ENCODE data around the gene EVI5.

DNA sequence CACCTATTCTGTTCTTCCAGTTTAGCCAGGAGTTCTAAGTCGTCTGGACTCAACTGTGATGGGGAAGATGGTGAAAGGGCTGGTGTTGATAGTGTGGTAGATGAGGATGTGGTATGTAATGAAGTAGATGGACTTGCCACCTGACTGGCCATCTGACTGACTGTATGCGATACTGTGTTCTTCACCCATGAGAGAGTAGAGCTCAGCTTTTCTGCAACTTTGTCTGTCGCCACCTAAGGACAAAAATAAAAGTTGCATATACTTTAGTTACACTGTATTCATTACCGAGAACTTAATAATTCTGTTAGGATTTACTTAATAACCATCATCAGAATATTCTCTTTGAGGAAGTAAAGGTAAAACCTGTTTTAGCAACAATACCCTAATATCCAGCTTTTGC lies 48.5 kb downstream of the EVI5 start:
- TF ChIP-seq, protein P1, sequence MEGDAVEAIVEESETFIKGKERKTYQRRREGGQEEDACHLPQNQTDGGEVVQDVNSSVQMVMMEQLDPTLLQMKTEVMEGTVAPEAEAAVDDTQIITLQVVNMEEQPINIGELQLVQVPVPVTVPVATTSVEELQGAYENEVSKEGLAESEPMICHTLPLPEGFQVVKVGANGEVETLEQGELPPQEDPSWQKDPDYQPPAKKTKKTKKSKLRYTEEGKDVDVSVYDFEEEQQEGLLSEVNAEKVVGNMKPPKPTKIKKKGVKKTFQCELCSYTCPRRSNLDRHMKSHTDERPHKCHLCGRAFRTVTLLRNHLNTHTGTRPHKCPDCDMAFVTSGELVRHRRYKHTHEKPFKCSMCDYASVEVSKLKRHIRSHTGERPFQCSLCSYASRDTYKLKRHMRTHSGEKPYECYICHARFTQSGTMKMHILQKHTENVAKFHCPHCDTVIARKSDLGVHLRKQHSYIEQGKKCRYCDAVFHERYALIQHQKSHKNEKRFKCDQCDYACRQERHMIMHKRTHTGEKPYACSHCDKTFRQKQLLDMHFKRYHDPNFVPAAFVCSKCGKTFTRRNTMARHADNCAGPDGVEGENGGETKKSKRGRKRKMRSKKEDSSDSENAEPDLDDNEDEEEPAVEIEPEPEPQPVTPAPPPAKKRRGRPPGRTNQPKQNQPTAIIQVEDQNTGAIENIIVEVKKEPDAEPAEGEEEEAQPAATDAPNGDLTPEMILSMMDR (conservative IDR thresholded peaks at IDR 0.05; ENCODE audit: low read depth, low read length): peak; percentile 57
- no peak for TF ChIP-seq EZH2 (IDR thresholded peaks at IDR 0.05; ENCODE audit: borderline replicate concordance, low read depth, low read length, poor library complexity, severe bottlenecking)
